ENCODE measurements around the gene RBFOX2. TPM values are rescaled to one million over a fixed set of nuclear protein-coding genes. Genes with fewer than 3 reads are reported as not detected.

Gene RBFOX2
- total and polyA plus RNA-seq, 10 of the 15 experiments (the other 5 are each of a cell fraction or from before 2014, with no cell fraction given), result 0.01 to 2.7 (median 0.17) TPM; not detected in 4

GRCh38 chr22:35910003-35910769 is 118.4 kb downstream of the RBFOX2 start (continued):
- no peak for TF ChIP-seq NR2C1 (IDR thresholded peaks at IDR 0.05)
- no peak for TF ChIP-seq MEF2A (IDR thresholded peaks at IDR 0.05; ENCODE audit: insufficient read depth, low read depth, low read length)
- TF ChIP-seq RFX5 (IDR thresholded peaks at IDR 0.05; ENCODE audit: low read depth, low read length), result no peak
- TF ChIP-seq ZNF217 (IDR thresholded peaks at IDR 0.05), result no peak
- no peak for TF ChIP-seq ZNF384 (IDR thresholded peaks at IDR 0.05; ENCODE audit: borderline replicate concordance, low read depth, low read length)

DNA sequence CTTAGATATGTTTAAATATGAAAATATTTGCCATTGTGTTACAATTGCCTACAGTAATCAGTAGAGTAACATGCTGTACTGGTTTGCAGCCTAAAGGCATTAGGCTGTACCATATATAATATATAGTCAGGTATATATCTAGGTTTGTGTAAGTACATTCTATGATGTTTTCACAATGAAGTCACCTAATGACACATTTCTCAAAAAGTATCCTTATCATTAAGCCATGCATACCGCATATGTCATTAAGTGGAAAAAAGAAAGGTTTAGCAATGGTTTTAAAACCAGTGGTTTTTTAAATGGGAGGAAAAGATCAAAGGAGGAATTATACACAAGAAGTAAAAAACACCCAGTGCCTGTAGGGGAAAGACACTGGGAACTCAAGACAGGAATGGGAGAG is 122.7 kb downstream of the RBFOX2 start:
- Histone ChIP-seq H3K79me2 (ENCODE audit: control insufficient read depth, insufficient read depth, low read length) (no peaks in the 10 kb centered on the region), H3K36me3 (ENCODE audit: control insufficient read depth in 2 of 2, insufficient read depth in 2 of 2, low read length in 1 of 2) (no peaks in the 10 kb centered on the region), H2AFZ (ENCODE audit: control insufficient read depth, low read depth, low read length) (no peak overlapping the region), H3K27me3 (replicated peaks in 1 of 2; ENCODE audit: control insufficient read depth in 2 of 2, insufficient read depth in 2 of 2, low read length in 1 of 2) (no peaks in the 10 kb centered on the region), H3K9me3 (replicated peaks; ENCODE audit: control insufficient read depth, insufficient read depth, low read length) (no peaks in the 10 kb centered on the region), H3K4me1 (ENCODE audit: control insufficient read depth, insufficient read depth, low read length) (no peaks in the 10 kb centered on the region; the same call in 1 of the 2 replicates), H4K20me1 (ENCODE audit: control insufficient read depth, insufficient read depth) (no peaks in the 10 kb centered on the region), H3K4me2 (ENCODE audit: control insufficient read depth, insufficient read depth) (no peak overlapping the region), H3K9ac (ENCODE audit: control insufficient read depth, insufficient read depth, low read length) (no peak overlapping the region), H3K4me3 (no peak overlapping the region), H3K27ac (ENCODE audit: control insufficient read depth, insufficient read depth) (no peak overlapping the region)
- DNase-seq (ENCODE audit: low read depth, low spot score), result no peak
- in situ Hi-C loops (cut with MboI) (no loop called here), intact Hi-C loops (cut with micrococcal nuclease; ENCODE audit: unreplicated experiment) (no loop called here)
- SMC1A ChIA-PET (ENCODE audit: uncharacterized antibody, unreplicated experiment), result no interaction called here
- TF ChIP-seq YY1 (IDR thresholded peaks at IDR 0.05; ENCODE audit: low read depth, low read length) (no peak), RAD51 (IDR thresholded peaks at IDR 0.05) (no peak), SMC3 (IDR thresholded peaks at IDR 0.05; ENCODE audit: borderline replicate concordance, low read length) (no peak), KLF5 (IDR thresholded peaks at IDR 0.05; ENCODE audit: partially characterized antibody) (no peak)
- no peak for FAIRE-seq
- BruUV-seq (replicated peaks), result no TSS peak
- no peak for ATAC-seq
- POLR2A ChIA-PET, result interaction anchor here (0.6 kb wide), 1 partner anchor 278 kb away, joined by 3 read pairs; no protein-coding TSS in a partner anchor
- CTCF ChIA-PET, result interaction anchor here (0.5 kb wide), 1 partner anchor 219 kb away, joined by 3 read pairs; no protein-coding TSS in a partner anchor
- RAD21 ChIA-PET (ENCODE audit: unreplicated experiment), result no interaction called here
- 88% methylated on average over 1 of the region's 1 CpG for WGBS (ENCODE audit: insufficient coverage, insufficient replicate concordance, low lambda C conversion rate, missing lambda C conversion rate)

Measured in GM12878 (cell line).